NCI-H526 treated with DMSO at 0.1 percent for 48 hours (cell line): ENCODE measurements around the gene UBE2N.
"Not testable (repeated sequence)": the region's sequence is repeated elsewhere in the genome, so short reads cannot be mapped to it uniquely, and the experiment has no call there.

ENCODE experiments used
- DNase-seq: peaks from one replicate; lab custom pipeline; 2025; lab: John Stamatoyannopoulos, UW

Gene UBE2N

DNA sequence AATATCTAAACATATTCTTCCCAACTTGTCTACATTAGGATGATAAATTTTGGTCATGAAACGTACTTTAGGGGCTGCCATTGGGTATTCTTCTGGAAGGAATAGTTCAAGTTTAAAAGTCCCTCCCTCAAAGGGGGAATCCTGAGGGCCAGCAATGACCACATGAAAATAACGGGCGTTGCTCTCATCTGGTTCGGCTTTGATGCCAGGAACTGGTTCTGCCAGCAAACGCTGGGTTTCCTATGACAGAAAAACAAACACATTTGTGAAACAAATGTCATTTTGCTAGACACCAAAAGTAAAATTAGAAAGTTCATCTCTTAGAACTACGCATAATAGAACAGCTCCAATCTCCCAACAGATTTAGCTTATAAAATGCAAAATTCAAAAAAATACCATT lies 30.7 kb downstream of the UBE2N start:
- DNase-seq, result not testable (repeated sequence)

DNA sequence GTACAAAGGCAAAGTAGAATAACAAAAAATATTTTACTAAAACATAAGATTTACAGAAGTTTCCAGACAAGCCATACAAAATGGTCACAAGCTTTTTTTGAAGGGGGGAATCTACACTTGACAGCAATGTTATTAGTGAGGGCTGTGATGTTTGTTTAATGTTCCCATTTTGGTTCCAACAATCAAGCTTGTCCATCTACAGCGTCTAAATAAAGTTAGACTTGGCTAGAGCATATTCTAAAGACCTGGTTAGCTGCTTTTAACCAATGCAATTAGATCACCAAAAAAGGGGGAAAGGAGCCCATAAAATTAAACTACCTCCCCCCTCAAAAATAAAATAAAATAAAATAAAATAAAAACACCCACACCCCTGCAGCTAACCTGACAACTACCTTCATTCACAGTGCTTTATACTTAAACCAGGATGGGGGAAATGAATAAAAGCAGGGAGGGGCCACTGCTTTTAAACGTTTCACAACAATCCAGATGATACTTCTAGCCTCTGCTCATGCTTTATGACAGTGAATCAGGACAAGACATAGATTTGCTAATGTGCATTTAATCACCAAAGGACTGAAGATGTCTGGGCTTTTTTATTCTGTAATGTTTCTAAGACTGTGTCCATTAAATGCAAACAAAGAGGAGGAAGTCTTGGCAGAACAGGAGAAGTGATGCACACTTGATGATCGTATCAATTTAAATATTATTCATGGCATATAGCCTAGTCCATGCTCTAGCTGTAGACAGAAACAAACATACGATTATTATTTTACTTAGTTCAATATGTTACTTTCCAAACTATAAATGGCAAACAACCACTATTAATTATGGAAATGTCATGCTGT lies 32.2 kb downstream of the UBE2N start:
- not testable (repeated sequence) for DNase-seq

DNA sequence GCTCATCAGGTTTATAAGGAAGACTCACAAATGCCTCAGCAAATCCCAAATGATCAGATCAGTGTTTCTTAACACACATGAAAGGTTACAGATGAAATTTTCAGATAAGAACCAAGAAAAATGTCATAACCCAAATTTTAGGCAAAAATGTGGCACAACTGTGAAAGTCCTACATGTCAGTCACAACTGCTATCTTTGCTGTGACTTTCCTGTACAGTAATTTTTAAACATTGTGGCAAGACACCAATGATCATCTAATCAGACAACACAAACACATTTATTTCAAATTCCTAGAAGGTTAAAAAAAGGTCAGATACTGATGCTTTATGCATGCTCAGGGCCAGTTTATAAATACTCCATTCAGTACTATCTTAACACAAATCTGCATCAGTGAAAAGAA lies 32.9 kb downstream of the UBE2N start:
- no peak for DNase-seq

DNA sequence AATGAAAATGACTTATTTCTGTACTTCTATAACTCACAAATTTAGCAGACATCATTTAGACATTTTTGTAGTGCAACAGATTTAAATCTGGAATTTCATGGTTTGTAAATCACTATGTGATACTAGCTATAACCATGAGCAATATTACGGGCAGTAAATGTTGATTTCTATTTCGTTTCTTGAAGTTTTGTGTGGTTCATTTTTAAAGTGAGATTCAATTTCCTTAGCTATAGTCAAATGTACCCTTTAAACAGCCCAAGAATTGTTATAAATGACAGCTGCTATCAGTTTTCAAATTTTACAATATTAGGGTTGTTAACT lies 33.8 kb downstream of the UBE2N start:
- no peak for DNase-seq

DNA sequence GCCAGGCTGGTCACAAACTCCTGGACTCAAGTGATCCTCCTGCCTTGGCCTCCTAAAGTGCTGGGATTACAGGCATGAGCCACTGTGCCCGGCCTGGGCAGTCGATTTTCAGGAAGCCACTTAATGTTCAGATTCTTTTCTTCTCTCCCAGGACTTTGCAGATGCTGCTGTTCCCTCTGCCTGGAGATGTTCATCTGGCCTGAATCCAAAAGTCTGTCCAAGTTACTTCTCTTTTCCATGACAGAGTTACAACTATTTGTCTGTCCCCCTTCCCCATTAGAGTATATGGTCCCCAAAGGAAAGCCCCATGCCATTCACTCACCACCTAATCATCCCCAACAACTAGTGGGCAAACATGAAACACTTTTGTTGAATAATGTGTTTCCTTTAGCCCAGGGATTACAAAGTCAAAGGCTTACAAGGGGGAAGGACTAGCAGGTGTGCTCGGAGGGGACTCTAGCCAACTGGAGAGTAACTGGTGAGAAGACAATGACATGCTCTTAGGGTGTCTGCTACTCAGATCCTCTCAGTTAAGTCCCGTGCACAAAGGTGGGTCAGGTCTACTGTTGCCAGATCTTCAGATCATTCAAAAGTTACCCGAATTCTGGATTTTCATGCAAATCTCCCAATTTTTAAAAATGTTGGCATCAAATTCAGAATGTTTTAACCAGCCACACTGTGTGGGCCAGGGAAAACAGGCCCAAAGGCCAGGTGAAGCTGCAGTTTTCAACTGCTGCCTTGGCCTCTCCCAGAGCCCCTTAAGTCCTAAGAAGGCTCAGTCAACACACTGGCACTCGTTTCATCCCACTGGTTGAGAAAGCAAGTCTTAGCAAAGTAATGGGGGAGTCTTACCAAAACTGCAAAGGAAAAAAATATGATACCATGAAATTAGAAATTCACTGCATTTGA lies 34.4 kb downstream of the UBE2N start:
- no peak for DNase-seq

DNA sequence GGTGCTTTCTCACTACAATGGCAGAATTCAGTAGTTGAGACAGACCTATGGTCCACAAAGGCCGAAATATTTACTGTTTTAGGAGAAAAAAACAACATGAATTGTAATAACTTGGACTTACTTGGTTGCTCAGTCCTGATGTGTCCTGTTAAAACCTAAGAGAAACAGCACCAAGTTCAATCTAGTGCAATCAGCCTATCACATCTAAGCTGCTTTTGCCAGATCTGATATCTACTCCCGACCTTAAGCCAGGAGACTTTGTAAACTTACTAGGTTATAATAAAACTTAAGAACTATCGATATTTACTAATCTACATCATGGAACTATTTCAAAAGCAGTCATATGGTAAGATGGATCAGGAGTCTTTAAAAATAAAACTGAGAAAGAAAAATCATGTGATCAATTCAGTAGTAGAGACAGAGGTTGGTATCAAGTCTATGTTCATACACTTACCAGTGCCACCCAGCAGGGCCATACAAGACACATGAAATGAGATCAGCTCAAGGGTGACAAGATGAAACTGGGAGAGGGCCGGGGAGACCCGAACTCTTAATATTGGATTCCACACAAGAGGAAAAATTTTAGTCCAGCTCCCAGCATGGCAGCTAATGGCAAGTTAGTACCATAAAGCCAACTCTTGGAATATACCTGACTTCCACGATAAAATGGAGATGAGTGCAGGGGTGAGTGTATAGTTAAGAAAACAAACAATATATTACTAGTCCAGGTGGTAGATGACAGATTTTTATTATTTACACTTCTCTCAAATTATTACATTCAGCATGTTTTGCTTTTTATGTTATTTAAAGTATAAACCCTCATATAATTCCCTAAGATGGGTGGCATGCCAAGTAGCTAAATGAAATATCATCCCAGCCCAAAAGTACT lies 36.5 kb downstream of the UBE2N start:
- no peak for DNase-seq

DNA sequence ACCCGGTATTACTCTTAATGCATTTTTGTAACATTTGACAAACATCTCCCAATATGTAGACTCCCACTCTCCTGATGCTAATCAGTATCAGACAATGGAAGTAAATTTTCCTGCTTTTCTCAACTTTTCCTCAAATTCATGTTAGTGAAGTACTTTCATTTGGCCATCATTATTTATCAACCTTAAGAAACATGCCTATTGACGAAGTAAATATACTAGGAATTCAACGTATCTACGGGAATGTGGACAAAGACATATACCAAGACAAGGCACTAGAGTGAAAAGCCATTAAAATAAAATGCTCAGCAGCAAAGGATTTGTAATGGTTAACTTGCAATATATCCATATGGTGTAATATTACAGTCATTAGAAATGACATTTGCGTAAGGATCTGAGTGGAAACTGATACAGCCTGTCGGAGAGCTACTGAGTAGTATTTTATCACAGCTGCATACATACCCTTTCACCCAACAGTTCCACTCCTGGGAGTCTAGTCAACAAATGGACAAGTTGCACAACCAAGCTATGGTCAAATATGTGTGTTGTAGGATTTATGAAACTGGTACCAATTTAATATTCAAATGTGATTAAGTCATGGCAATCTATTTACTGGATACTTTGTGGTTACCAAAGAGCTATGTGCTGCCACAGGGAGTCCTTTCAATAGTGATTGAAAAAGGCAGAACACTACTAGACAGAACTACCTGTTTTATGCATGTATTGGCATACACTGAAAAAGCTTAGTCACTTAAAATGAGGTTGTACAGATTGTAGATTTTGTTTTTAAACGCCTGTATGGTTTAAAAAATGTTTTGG lies 37.6 kb downstream of the UBE2N start:
- peak; percentile 24 for DNase-seq

DNA sequence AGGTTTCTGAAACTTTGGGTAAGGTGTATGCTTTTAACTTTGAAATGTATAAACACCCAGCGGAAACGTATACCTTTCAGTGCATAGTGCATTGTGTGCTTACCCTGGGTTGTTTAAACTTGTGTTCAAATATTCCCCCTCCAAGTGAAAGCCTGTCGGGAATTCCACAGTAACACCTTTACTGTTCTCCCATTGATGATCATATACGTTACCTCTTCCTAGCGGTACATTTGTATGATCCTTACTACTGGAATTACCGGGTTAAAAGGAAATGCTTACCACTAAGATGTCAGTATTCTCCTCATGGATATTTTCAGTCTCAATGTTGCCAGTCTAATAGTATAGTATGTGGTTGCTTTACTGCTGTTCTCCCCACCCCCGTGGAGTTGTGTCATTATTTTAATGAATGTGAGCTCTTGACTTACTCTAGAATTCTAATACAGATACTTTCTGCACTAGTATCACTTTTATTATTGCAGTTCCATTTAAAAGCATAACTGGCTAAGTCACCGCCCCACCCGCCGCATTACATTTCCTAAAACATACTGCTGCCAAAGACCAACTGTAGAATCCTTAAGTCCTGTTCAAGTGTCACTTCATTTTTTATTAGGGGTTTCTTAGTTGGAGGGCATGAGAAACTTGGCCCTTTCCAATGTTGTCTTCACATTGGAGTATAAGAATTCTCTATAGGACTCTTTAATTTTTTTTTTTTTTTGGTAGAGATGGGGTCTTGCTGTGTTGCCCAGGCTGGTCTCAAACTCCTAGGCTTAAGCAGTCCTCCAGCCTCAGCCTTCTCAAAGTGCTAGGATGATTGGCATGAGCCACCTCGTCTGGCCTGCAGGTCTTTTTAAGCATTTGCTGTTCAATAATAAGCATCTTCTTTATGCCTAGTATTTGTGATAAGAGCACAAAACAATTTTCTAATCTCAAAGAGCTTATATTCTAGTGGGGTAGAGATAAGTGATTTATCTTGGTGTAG lies 39.1 kb downstream of the UBE2N start:
- no peak for DNase-seq

DNA sequence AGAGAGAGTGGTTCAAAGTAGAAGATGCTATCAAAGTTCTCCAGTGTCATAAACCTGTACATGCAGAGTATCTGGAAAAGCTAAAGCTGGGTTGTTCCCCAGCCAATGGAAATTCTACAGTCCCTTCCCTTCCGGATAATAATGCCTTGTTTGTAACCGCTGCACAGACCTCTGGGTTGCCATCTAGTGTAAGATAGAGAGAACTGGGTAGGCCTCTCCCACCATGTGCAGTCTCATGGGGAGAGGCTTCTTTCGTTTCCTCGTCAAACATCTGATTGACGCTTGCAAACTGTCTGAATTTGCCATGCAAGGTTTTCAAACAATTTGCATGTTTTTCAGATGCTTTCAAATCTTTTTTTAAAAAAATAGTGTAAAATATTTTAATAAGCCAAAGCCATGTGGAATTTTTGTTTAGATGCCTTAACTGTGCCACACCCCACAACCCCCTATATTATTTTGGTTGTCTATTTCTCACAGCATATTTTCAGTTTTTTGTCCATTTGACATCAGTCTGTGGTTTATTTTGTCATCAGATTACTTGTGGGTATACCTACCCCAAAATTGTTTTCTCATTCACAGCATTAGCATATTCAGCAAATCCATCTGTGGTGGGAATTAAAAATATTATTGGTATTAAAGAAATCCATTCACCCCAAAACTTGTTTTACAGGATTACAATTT lies 42.4 kb downstream of the UBE2N start:
- not testable (repeated sequence) for DNase-seq

DNA sequence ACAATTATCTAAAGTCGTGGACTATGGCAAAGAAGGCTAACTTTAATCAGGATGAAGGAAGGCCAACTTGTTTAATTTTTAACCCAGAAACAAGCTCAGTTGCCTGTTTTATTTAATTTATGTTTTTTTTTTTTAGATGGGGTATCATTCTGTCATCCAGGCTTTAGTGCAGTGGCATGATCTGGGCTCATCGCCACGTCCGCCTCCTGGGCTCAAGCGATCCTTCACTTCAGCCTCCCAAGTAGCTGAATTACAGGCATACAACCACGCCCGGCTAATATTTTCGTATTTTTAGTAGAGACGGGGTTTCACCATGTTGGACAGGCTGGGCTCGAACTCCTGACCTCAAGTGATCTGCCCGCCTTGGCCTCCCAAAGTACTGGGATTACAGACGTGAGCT lies 44.3 kb downstream of the UBE2N start:
- DNase-seq, result no peak

DNA sequence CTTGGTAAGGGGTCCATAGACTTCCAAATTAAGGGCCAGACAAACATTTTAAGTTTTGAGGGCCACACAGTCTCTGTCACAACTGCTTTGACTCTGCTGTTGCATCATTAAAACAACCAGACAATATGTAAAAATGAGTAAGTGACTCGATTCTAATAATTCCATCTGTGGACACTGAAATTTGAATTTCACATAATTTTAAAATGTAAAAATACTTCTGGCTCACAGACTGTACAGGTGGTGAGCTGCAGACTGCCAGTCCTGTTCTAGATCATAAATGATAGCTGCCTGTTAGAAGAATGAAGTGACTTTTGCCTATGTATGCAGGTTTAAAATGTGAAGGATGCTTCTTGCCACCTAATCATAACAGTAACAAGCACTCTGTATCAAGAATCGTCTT lies 48.3 kb downstream of the UBE2N start:
- no peak for DNase-seq

DNA sequence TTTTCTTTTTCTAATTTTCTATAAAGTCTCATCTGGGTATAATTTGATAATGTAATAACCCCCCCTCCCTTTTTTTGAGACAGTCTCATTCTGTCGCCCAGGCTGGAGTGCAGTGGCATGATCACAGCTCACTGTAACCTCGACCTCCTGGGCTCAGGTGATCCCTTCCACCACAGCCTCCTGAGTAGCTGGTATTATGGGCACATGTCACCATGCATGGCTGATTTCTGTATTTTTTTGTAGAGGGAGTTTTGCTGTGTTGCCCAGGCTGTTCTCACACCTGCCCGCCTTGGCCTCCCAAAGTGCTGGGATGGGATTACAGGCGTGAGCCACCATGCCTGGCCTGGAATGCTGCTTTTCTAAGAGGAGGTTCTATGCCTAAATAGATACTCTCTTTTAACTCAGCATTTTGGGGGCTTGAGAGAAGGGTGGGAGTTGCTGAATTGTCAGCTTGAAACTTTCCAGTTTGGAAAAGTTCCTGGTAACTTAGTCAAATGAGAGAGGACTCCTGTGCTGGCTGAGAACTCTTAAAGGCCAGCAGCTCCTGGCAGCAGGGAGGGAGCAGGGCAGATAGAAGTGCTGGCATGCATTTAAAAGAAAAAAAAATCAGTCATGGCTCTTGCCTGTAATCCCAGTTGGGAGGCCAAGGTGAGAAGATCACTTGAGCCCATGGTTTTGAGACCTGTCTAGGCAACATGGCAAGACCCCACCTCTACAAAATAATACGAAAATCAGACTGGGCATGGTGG lies 51.0 kb downstream of the UBE2N start:
- no peak for DNase-seq

DNA sequence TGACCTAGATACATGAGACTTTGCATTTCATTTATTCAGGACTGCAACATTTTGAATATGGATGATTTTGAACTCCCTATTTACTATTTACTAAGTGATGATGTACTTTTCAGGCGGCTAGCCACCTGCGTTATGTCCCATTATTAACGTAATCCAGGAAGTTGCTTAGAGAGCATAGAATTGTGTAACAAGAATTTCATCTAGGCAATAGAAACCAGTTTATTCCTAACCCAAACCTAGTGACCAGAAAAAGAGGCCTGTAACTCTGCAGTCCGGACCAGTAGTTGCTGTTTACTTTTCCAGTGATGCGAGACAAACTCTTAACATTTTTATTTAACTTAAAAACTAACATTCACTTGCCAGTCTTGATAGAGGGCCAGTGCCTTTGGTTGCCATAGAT lies 51.7 kb downstream of the UBE2N start:
- DNase-seq, result peak; percentile 13

DNA sequence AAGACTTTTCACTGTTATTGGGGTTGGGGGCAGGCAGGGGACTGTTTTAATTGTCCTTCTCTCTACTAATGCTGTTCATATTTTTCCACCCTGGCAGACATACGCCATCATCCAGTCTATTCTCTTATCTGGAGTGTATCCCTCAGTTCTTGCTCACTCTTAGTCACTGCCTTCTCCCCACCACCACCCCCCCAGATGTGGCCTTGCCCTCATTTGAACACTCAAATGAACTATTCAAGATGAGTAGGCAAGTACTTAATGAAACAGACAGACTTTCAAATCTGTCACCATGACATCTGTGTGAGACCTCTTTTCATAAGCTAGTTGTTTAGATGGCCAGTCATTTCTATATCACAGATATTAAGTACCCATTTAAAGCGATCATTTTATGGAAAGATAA lies 54.0 kb downstream of the UBE2N start:
- DNase-seq, result no peak

DNA sequence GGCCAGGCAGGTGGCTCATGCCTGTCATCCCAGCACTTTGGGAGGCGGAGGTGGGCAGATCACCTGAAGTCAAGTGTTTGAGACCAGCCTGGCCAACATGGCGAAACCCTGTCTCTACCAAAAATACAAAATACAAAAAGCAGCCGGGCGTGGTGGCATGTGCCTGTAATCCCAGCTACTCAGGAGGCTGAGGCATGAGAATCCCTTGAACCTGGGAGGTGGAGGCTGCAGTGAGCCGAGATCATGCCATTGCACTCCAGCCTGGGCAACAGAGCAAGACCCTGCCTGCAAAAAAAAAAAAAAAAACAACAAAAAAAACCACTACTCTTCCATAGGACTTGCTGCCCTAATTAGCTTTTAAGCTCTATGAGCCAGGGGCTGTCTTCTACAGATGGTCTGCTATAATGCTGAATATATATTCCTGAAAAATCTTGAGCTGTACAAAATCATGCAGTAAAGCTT lies 59.7 kb downstream of the UBE2N start:
- DNase-seq, result not testable (repeated sequence)

DNA sequence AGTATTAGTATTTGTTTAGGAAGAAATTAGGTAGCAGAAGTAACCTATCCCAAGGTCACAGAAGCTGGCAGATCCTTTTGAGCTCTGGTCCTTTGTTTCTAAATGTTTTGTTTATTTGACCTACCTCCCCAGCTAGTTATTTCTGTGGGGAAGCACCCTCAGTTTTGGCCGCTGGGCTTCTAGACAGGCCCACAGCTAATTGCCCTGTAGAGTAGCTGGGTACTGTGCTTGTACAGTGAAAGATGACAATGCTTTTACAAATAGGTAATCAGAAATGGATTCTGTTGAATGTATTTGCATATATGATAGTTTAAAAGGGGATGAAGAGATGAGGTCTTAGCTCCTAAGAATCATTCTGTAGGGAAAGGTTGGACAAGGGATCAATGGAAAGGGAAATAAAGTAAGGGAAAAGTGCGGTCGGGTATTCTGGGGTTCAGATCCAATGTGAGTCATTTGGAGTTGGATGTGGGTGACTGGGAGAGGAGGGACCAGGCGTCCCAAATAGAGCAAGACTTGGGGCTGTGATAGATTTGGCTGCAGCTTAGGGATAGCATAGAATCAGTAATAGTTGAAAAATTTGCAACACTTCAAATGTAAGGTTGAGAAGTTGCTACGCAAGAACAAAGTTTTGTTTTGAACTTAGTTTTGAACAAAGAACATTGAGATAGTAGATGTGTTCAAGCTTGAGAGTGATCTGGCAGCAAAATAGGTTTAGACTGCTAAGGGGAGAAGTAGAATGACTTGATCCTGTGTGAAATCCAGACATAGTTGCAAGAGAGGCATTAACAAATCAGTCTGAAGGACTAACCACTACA lies 60.4 kb downstream of the UBE2N start:
- no peak for DNase-seq

DNA sequence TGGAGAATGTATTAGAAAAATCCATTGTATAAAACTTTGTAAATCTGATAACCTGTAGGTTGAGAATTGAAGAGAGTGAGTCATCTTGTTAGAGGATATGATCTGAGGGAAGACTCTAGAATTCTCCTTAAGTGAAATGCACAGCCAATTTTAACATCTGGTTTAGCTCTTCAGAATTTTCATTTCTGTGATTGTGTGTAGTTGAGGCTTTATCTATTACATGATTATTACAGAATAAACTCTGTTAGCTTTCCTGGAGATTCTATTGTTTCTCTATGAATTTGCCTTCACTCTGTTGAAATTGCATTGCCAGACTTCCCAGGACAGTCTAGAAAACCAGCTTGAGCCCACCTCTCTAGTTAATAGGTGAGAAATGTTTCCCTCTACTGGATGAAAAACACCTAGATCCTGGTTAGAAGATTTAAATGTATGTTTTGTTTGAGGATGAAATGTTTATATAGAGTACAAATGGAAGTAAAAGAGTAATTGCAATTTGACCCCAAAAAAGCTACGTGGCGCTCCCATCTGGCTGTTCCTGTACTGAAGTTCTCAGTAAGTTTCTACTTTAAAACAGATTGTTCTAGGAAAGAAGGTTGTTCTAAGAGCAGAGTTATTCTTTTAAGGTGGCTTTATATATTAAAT lies 61.1 kb downstream of the UBE2N start:
- DNase-seq, result peak; percentile 39
